HCT116 (cell line): ENCODE measurements around the gene PACS2. TPM values are rescaled to one million over a fixed set of nuclear protein-coding genes. Genes with fewer than 3 reads are reported as not detected.
"Not testable (repeated sequence)": the region's sequence is repeated elsewhere in the genome, so short reads cannot be mapped to it uniquely, and the experiment has no call there.

ENCODE experiments used
- ATAC-seq: fragments of 200-7000 bp; cut with Tn5 transposase; 2 replicates; pipeline ENCODE4 v1.9.1; 2020; ENCODE audit warnings: mild to moderate bottlenecking, moderate library complexity
- BruUV-seq: library from RNA; stranded (reverse); fragments of 400-500 nt; replicated peaks from 2 replicates; lab custom pipeline; 2021; lab: Mats Ljungman, UMichigan
- CTCF ChIA-PET: fragments of 300-600 bp; sonication (Branson Sonifier 250); formaldehyde crosslinking; loops from one replicate; lab custom pipeline; 2021; ENCODE audit warnings: antibody characterized with exemption; lab: Charles Lee
- POLR2A ChIA-PET: fragments of 300-600, 350-600 bp; sonication (Branson Sonifier 250); formaldehyde crosslinking; loops from one replicate; lab custom pipeline; 2021; ENCODE audit warnings: antibody characterized with exemption; lab: Charles Lee
- RAD21 ChIA-PET, 2 experiments: fragments of 300-600 bp; sonication (Branson Sonifier 250); formaldehyde crosslinking; loops; one replicate each; lab custom pipeline; 2023; ENCODE audit warnings: low total read pairs in 2 of 2; ENCODE audit not compliant: uncharacterized antibody in 2 of 2, unreplicated experiment in 2 of 2, low non-redundant PET in 1 of 2; lab: Charles Lee
- DNase-seq: peaks from one replicate; pipeline ENCODE4 v3.0.0-alpha.2; 2010; ENCODE audit warnings: low read depth, low spot score
- H2AFZ ChIP-seq: fragments of 200-600 bp; shearing (Covaris generic), sonication (generic); 2 replicates; pipeline ENCODE4 v1.6.1; 2017; ENCODE audit warnings: low read depth, mixed run types, mixed read lengths, antibody characterized with exemption, low read length; ENCODE audit not compliant: poor library complexity, severe bottlenecking
- H3K27ac ChIP-seq: 2 replicates; pipeline ENCODE4 v1.5.1; 2012; ENCODE audit warnings: low read depth, low read length
- H3K27me3 ChIP-seq: fragments of 200-600 bp; sonication (generic); 2 replicates; pipeline ENCODE4 v1.6.1; 2016; ENCODE audit warnings: mixed run types, low read length, mixed read lengths; ENCODE audit not compliant: insufficient read depth
- H3K36me3 ChIP-seq, 2 experiments: fragments of 200-500 bp in 1 of 2; fragments of 200-600 bp in 1 of 2; sonication (Bioruptor generic) in 1 of 2; sonication (generic) in 1 of 2; 2 replicates each; pipeline versions ENCODE4 v1.5.1 to v1.6.1; 2014 to 2016; ENCODE audit warnings: low read length in 2 of 2, inconsistent platforms in 1 of 2, mixed read lengths in 1 of 2, mixed run types in 1 of 2; ENCODE audit not compliant: insufficient read depth in 2 of 2, control insufficient read depth in 1 of 2
- H3K4me1 ChIP-seq, 2 experiments: fragments of 200-600 bp in 1 of 2; sonication (generic) in 1 of 2; 2 replicates each; pipeline versions ENCODE4 v1.5.1 to v1.6.1; 2012 to 2017; ENCODE audit warnings: low read length in 2 of 2, inconsistent platforms in 1 of 2, mild to moderate bottlenecking in 1 of 2, mixed read lengths in 1 of 2, mixed run types in 1 of 2, moderate library complexity in 1 of 2; ENCODE audit not compliant: insufficient read depth in 2 of 2, control insufficient read depth in 1 of 2
- H3K4me2 ChIP-seq: fragments of 200-600 bp; sonication (generic); 2 replicates; pipeline ENCODE4 v1.6.1; 2017; ENCODE audit warnings: mixed run types, low read length, mixed read lengths
- H3K4me3 ChIP-seq, 2 experiments: fragments of 200-600 bp in 1 of 2; sonication (generic) in 1 of 2; replicated peaks in 1 of 2; 2 replicates each; pipeline ENCODE4 v1.5.1; 2011 to 2016; ENCODE audit warnings: low read length in 2 of 2, control low read depth in 1 of 2, low read depth in 1 of 2, mild to moderate bottlenecking in 1 of 2, mixed read lengths in 1 of 2, mixed run types in 1 of 2
- H3K79me2 ChIP-seq: fragments of 200-600 bp; sonication (generic); 2 replicates; pipeline ENCODE4 v1.6.1; 2017; ENCODE audit warnings: mild to moderate bottlenecking, mixed run types, low read length, moderate library complexity, mixed read lengths; ENCODE audit not compliant: insufficient read depth
- H3K9ac ChIP-seq: fragments of 200-600 bp; sonication (generic); 2 replicates; pipeline ENCODE4 v1.6.1; 2016; ENCODE audit warnings: low read length, mixed read lengths
- H3K9me2 ChIP-seq: fragments of 200-600 bp; sonication (generic), shearing (Covaris generic); 2 replicates; pipeline ENCODE4 v1.6.1; 2017; ENCODE audit warnings: mixed run types, mild to moderate bottlenecking, moderate library complexity; ENCODE audit not compliant: insufficient read depth
- H3K9me3 ChIP-seq, 2 experiments: fragments of 200-500 bp in 1 of 2; fragments of 200-600 bp in 1 of 2; sonication (Bioruptor generic) in 1 of 2; sonication (generic) in 1 of 2; 2 replicates each; pipeline ENCODE4 v1.6.1; 2014 to 2017; ENCODE audit warnings: low read length in 2 of 2, mixed read lengths in 2 of 2, inconsistent platforms in 1 of 2, low read depth in 1 of 2, mild to moderate bottlenecking in 1 of 2, mixed run types in 1 of 2, moderate library complexity in 1 of 2; ENCODE audit not compliant: control insufficient read depth in 1 of 2, insufficient read depth in 1 of 2
- H4K20me1 ChIP-seq: fragments of 200-600 bp; sonication (generic), shearing (Covaris generic); 2 replicates; pipeline ENCODE4 v1.6.1; 2017; ENCODE audit warnings: mixed run types, mild to moderate bottlenecking, moderate library complexity; ENCODE audit not compliant: insufficient read depth
- CBX3 ChIP-seq: IDR thresholded peaks from 2 replicates; pipeline ENCODE4 v1.6.1; 2012; ENCODE audit warnings: low read depth
- CEBPB ChIP-seq: IDR thresholded peaks from 2 replicates; pipeline ENCODE4 v1.6.1; 2012; ENCODE audit warnings: low read depth
- EGR1 ChIP-seq: IDR thresholded peaks from 2 replicates; pipeline ENCODE4 v1.6.1; 2012; ENCODE audit warnings: low read depth
- ELF1 ChIP-seq: IDR thresholded peaks from 2 replicates; pipeline ENCODE4 v1.6.1; 2012; ENCODE audit warnings: low read depth, borderline replicate concordance
- EZH2phosphoT487 ChIP-seq: fragments of 200-600 bp; IDR thresholded peaks from 2 replicates; pipeline ENCODE4 v1.6.1; 2018; ENCODE audit warnings: antibody characterized with exemption, borderline replicate concordance
- FOSL1 ChIP-seq: IDR thresholded peaks from 2 replicates; pipeline ENCODE4 v1.6.1; 2012; ENCODE audit warnings: low read depth
- JUND ChIP-seq: IDR thresholded peaks from 2 replicates; pipeline ENCODE4 v1.6.1; 2012
- MAX ChIP-seq: IDR thresholded peaks from 2 replicates; pipeline ENCODE4 v1.6.1; 2012
- POLR2A ChIP-seq: IDR thresholded peaks from 2 replicates; pipeline ENCODE4 v1.7.0; 2011; ENCODE audit warnings: borderline replicate concordance; ENCODE audit not compliant: insufficient read depth, insufficient read length; ENCODE audit errors: extremely low read depth
- POLR2AphosphoS5 ChIP-seq: IDR thresholded peaks from 2 replicates; pipeline ENCODE4 v1.6.1; 2011; ENCODE audit warnings: mild to moderate bottlenecking, low read depth, low read length, moderate library complexity
- RAD21 ChIP-seq: IDR thresholded peaks from 2 replicates; pipeline ENCODE4 v1.6.1; 2012; ENCODE audit warnings: low read depth, mild to moderate bottlenecking
- REST ChIP-seq: IDR thresholded peaks from 2 replicates; pipeline ENCODE4 v1.6.1; 2012; ENCODE audit warnings: low read depth
- SRF ChIP-seq: IDR thresholded peaks from 2 replicates; pipeline ENCODE4 v1.6.1; 2012; ENCODE audit warnings: low read depth
- TCF7L2 ChIP-seq: IDR thresholded peaks from 2 replicates; pipeline ENCODE4 v1.7.0; 2011; ENCODE audit warnings: borderline replicate concordance, inconsistent platforms; ENCODE audit not compliant: insufficient read depth, insufficient read length; ENCODE audit errors: extremely low read depth
- YY1 ChIP-seq: IDR thresholded peaks from 2 replicates; pipeline ENCODE4 v1.6.1; 2011; ENCODE audit warnings: low read length, low read depth, moderate library complexity, mild to moderate bottlenecking; ENCODE audit not compliant: insufficient replicate concordance; ENCODE audit errors: extremely low read depth
- ZBTB33 ChIP-seq: IDR thresholded peaks from 2 replicates; pipeline ENCODE4 v1.6.1; 2011; ENCODE audit warnings: mild to moderate bottlenecking, low read length, moderate library complexity; ENCODE audit not compliant: insufficient replicate concordance; ENCODE audit errors: extremely low read depth
- ZFX ChIP-seq: fragments of 450-650 bp; IDR thresholded peaks from 2 replicates; pipeline ENCODE4 v1.6.1; 2017
- ZNF274 ChIP-seq: fragments of 200-500 bp; sonication (Bioruptor generic); IDR thresholded peaks from 2 replicates; pipeline ENCODE4 v1.6.1; 2014; ENCODE audit warnings: mild to moderate bottlenecking, low read depth, low read length, inconsistent platforms
- intact Hi-C: fragments of 100-400 bp; cut with micrococcal nuclease; formaldehyde crosslinking; loops from 2 replicates; pipeline ENCODE4 v1.10.0; 2022
- total RNA-seq: library from RNA; stranded (reverse); gene quantifications from one replicate; pipeline ENCODE4 v1.2.1, GENCODE V29; 2021; ENCODE audit not compliant: unreplicated experiment

Gene PACS2
- total RNA-seq, 1 experiment from 2014 or later = 75.5 TPM

GRCh38 chr14:105275267-105275946, 39.1 kb upstream of the PACS2 start:
- Histone ChIP-seq H3K36me3 (no peaks in the 10 kb centered on the region), H3K9ac (no peak overlapping the region), H3K79me2 (peaks cover 31% of the 10 kb centered on the region; the same call in 1 of the 2 replicates), H3K4me1 (no peaks in the 10 kb centered on the region), H3K4me3 (no peak overlapping the region), H4K20me1 (no peaks in the 10 kb centered on the region), H3K4me2 (no peak overlapping the region), H2AFZ (no peak overlapping the region), H3K27me3 (no peaks in the 10 kb centered on the region), H3K27ac (no peak overlapping the region), H3K9me3 (no peaks in the 10 kb centered on the region), H3K9me2 (no peaks in the 10 kb centered on the region)
- DNase-seq (no peak), ATAC-seq (no peak)
- RAD21 ChIA-PET = no interaction called here
- no TSS peak for BruUV-seq
- POLR2A ChIA-PET = no interaction called here
- CTCF ChIA-PET = interaction anchor here (1.4 kb wide), 1 partner anchor 185 kb away, joined by 4 read pairs; no protein-coding TSS in a partner anchor
- TF ChIP-seq EGR1 = no peak
- no peak for TF ChIP-seq FOSL1
- TF ChIP-seq CEBPB = no peak
- TF ChIP-seq ZBTB33 = no peak
- TF ChIP-seq TCF7L2 = no peak
- TF ChIP-seq JUND = no peak
- no peak for TF ChIP-seq POLR2A
- TF ChIP-seq MAX = no peak
- TF ChIP-seq REST = no peak
- TF ChIP-seq ELF1 = no peak
- no peak for TF ChIP-seq CBX3
- no peak for TF ChIP-seq ZNF274
- TF ChIP-seq SRF = no peak
- no peak for TF ChIP-seq EZH2phosphoT487
- TF ChIP-seq POLR2AphosphoS5 = no peak
- no peak for TF ChIP-seq RAD21
- no peak for TF ChIP-seq ZFX
- TF ChIP-seq YY1 = no peak
- intact Hi-C loops = no loop called here

GRCh38 chr14:105277448-105277847, 37.1 kb upstream of the PACS2 start:
- H3K9ac ChIP-seq, RAD21 ChIA-PET, CTCF ChIA-PET, H3K4me3 ChIP-seq, H3K36me3 ChIP-seq, H2AFZ ChIP-seq, H3K9me3 ChIP-seq, H3K27ac ChIP-seq, H3K9me2 ChIP-seq, H3K4me1 ChIP-seq, intact Hi-C loops, DNase-seq, H3K27me3 ChIP-seq, ATAC-seq, H3K4me2 ChIP-seq, H4K20me1 ChIP-seq, BruUV-seq, POLR2A ChIA-PET: not testable (repeated sequence)
- H3K79me2 ChIP-seq = peaks cover 42% of the 10 kb centered on the region
